ENCODE results near the gene TMEM192.
A peak's percentile ranks its signal among the peaks of the same experiment; 100 is the strongest.

The TMEM192 gene

DNA sequence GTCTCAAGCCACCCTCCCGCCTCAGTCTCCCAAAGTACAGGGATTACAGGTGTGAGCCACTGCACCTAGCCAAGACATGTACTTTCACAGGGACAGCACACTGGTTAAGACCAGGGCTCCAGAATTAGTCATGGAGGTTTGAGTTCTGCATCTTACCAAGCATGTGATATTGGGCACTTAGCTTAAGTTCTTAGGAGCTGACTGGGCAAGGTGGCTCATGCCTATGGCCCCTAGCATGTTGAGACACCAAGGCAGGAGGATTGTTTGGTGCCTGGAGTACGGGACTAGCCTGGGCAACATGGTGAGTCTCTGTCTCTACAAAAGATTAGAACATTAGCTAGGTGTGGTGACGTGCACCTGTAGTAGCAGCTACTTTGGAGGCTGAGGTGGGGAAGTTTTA lies 2.6 kb upstream of the TMEM192 start:
- Histone ChIP-seq H3K27me3 (ENCODE audit: insufficient read depth, low read length) (no peaks in the 10 kb centered on the region), H3K18ac (ENCODE audit: low read length) (no peak overlapping the region), H2AFZ (ENCODE audit: insufficient read depth, low read length, poor library complexity) (no peak overlapping the region), H3K4ac (ENCODE audit: low read depth, low read length) (no peak overlapping the region), H2BK120ac (ENCODE audit: insufficient read depth, low read length, poor library complexity) (no peak overlapping the region), H2BK12ac (ENCODE audit: low read length) (no peak overlapping the region), H3K4me1 (ENCODE audit: control insufficient read depth in 1 of 2, insufficient read depth in 2 of 2, low read length in 2 of 2) (peaks cover 3 to 4% of the 10 kb centered on the region in 2 experiments), H3K36me3 (ENCODE audit: control insufficient read depth in 1 of 2, insufficient read depth in 2 of 2, low read length in 2 of 2) (no peaks in the 10 kb centered on the region), H2AK5ac (ENCODE audit: low read length) (no peak overlapping the region), H3K9ac (ENCODE audit: low read length) (no peak overlapping the region), H3K14ac (ENCODE audit: low read length) (no peak overlapping the region), H3K79me1 (ENCODE audit: low read length) (peaks cover 5% of the 10 kb centered on the region), H3K4me2 (ENCODE audit: low read length) (no peak overlapping the region), H3K4me3 (ENCODE audit: low read depth, low read length) (no peak overlapping the region), H3K27ac (ENCODE audit: low read depth, low read length) (no peak overlapping the region), H4K12ac (ENCODE audit: low read depth, low read length) (no peak overlapping the region), H3K79me2 (ENCODE audit: control insufficient read depth, insufficient read depth, low read length, poor library complexity) (peaks cover 4% of the 10 kb centered on the region), H3K23ac (ENCODE audit: low read length) (no peak overlapping the region), H2BK5ac (ENCODE audit: low read depth, low read length, poor library complexity) (no peak overlapping the region), H3K9me3 (ENCODE audit: insufficient read depth, low read depth, low read length) (no peaks in the 10 kb centered on the region), H4K91ac (ENCODE audit: low read depth, low read length) (no peak overlapping the region), H4K8ac (ENCODE audit: low read depth, low read length) (no peak overlapping the region)
- DNase-seq = no peak
- no CpG with 5 or more reads among the region's 3 CpGs for WGBS (ENCODE audit: extremely low coverage, insufficient coverage, insufficient read length)

DNA sequence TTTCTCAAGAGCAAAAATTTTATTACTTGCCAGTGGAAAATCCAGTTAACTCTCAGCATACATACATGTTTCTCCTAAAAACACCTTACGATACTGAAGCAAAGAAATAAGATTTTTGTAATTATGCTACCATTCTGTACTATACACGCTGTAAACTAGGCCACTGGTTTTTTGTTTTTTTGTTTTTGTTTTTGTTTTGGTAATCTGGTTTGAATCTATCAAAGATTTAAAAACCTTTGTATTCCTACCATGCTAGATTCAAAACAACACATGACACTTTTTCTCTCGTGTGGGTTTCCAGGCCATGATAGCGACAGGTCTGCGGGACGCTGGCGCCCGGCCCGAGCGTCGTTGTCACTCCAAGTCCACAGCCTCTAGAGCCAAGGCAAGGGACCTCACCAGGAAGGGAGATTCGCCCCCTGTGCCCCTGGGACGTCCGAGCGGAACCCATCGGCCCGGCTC lies 723 bp downstream of the TMEM192 start:
- Histone ChIP-seq H2BK12ac (ENCODE audit: low read length) (no peak overlapping the region), H3K4ac (ENCODE audit: low read depth, low read length) (no peak overlapping the region), H2AK5ac (ENCODE audit: low read length) (no peak overlapping the region), H3K79me1 (ENCODE audit: low read length) (peaks cover 5% of the 10 kb centered on the region), H3K23ac (ENCODE audit: low read length) (no peak overlapping the region), H4K8ac (ENCODE audit: low read depth, low read length) (peak overlapping the region; percentile 86), H3K79me2 (ENCODE audit: control insufficient read depth, insufficient read depth, low read length, poor library complexity) (peaks cover 4% of the 10 kb centered on the region), H3K27ac (ENCODE audit: low read depth, low read length) (no peak overlapping the region), H3K9ac (ENCODE audit: low read length) (peak overlapping the region; percentile 59), H2BK120ac (ENCODE audit: insufficient read depth, low read length, poor library complexity) (no peak overlapping the region), H3K4me1 (ENCODE audit: control insufficient read depth in 1 of 2, insufficient read depth in 2 of 2, low read length in 2 of 2) (peaks cover 3 to 4% of the 10 kb centered on the region in 2 experiments), H2AFZ (ENCODE audit: insufficient read depth, low read length, poor library complexity) (peak overlapping the region; percentile 89), H3K9me3 (ENCODE audit: insufficient read depth, low read depth, low read length) (no peaks in the 10 kb centered on the region), H3K4me3 (ENCODE audit: low read depth, low read length) (peak overlapping the region; percentile 85), H3K36me3 (ENCODE audit: control insufficient read depth in 1 of 2, insufficient read depth in 2 of 2, low read length in 2 of 2) (no peaks in the 10 kb centered on the region), H2BK5ac (ENCODE audit: low read depth, low read length, poor library complexity) (no peak overlapping the region), H3K18ac (ENCODE audit: low read length) (no peak overlapping the region), H3K14ac (ENCODE audit: low read length) (no peak overlapping the region), H4K91ac (ENCODE audit: low read depth, low read length) (no peak overlapping the region), H3K4me2 (ENCODE audit: low read length) (peak overlapping the region; percentile 70), H3K27me3 (ENCODE audit: insufficient read depth, low read length) (no peaks in the 10 kb centered on the region), H4K12ac (ENCODE audit: low read depth, low read length) (no peak overlapping the region)
- peak in 1 of 2 donors; percentile 46 for DNase-seq
- WGBS (ENCODE audit: extremely low coverage, insufficient coverage, insufficient read length) = no CpG with 5 or more reads among the region's 17 CpGs

DNA sequence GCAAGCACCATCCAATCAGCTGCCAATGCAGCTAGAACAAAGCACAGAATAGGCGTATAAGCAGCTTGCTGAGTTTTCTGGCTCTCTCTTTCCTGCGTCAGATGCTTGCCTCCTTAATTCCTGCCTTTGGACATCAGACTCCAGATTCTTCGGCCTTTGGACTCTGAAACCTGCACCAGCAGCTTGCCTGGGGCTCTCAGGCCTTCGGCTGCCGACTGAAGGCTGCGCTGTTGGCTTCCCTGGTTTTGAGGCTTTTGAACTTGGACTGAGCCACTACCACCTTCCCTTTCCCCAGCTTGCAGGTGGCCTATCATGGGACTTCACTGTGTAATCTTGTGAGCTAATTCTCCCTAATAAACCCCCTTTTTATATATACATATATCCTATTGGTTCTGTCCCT lies 6.1 kb downstream of the TMEM192 start:
- H3K18ac ChIP-seq (ENCODE audit: low read length) = no peak overlapping the region
- no CpG with 5 or more reads among the region's 6 CpGs for WGBS (ENCODE audit: extremely low coverage, insufficient coverage, insufficient read length)
- H3K4me1 ChIP-seq (ENCODE audit: control insufficient read depth in 1 of 2, insufficient read depth in 2 of 2, low read length in 2 of 2) = no peaks in the 10 kb centered on the region
- H3K9ac ChIP-seq (ENCODE audit: low read length) = no peak overlapping the region
- no peak overlapping the region for H4K8ac ChIP-seq (ENCODE audit: low read depth, low read length)
- H3K14ac ChIP-seq (ENCODE audit: low read length) = no peak overlapping the region
- H2BK12ac ChIP-seq (ENCODE audit: low read length) = no peak overlapping the region
- H3K9me3 ChIP-seq (ENCODE audit: insufficient read depth, low read depth, low read length) = no peaks in the 10 kb centered on the region
- no peak overlapping the region for H3K4me3 ChIP-seq (ENCODE audit: low read depth, low read length)
- no peak overlapping the region for H4K91ac ChIP-seq (ENCODE audit: low read depth, low read length)
- no peak overlapping the region for H3K4ac ChIP-seq (ENCODE audit: low read depth, low read length)
- H3K79me2 ChIP-seq (ENCODE audit: control insufficient read depth, insufficient read depth, low read length, poor library complexity) = no peaks in the 10 kb centered on the region
- no peaks in the 10 kb centered on the region for H3K79me1 ChIP-seq (ENCODE audit: low read length)
- H3K4me2 ChIP-seq (ENCODE audit: low read length) = no peak overlapping the region
- H3K23ac ChIP-seq (ENCODE audit: low read length) = no peak overlapping the region
- peaks cover 2 to 4% of the 10 kb centered on the region in 2 experiments for H3K36me3 ChIP-seq (ENCODE audit: control insufficient read depth in 1 of 2, insufficient read depth in 2 of 2, low read length in 2 of 2)
- H2AFZ ChIP-seq (ENCODE audit: insufficient read depth, low read length, poor library complexity) = no peak overlapping the region
- no peak overlapping the region for H2BK120ac ChIP-seq (ENCODE audit: insufficient read depth, low read length, poor library complexity)
- H2BK5ac ChIP-seq (ENCODE audit: low read depth, low read length, poor library complexity) = no peak overlapping the region
- DNase-seq = no peak
- no peak overlapping the region for H3K27ac ChIP-seq (ENCODE audit: low read depth, low read length)
- no peak overlapping the region for H2AK5ac ChIP-seq (ENCODE audit: low read length)
- H4K12ac ChIP-seq (ENCODE audit: low read depth, low read length) = no peak overlapping the region
- no peaks in the 10 kb centered on the region for H3K27me3 ChIP-seq (ENCODE audit: insufficient read depth, low read length)

DNA sequence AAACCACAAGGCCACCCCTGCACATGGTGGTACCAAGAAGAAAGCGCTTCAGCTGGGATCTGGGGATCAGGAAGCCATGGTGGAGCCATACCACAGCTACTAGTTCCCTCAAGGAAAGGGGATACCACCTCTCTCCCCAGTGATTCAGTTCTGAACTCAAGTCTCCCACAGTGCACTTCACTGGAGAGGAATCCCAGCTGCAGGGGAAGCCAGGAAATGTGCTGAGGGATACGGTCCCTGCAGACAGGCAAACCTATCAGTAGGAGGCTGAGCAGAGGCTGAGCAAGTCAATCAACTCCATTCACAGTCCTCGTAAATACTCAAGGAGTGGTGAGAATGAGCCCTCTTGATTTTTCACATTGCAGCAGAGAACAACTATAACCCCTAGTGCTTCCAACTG lies 11.0 kb downstream of the TMEM192 start:
- Histone ChIP-seq H2BK120ac (ENCODE audit: insufficient read depth, low read length, poor library complexity) (no peak overlapping the region), H4K8ac (ENCODE audit: low read depth, low read length) (no peak overlapping the region), H3K14ac (ENCODE audit: low read length) (no peak overlapping the region), H3K79me1 (ENCODE audit: low read length) (no peaks in the 10 kb centered on the region), H3K4me1 (ENCODE audit: control insufficient read depth in 1 of 2, insufficient read depth in 2 of 2, low read length in 2 of 2) (no peaks in the 10 kb centered on the region), H2AK5ac (ENCODE audit: low read length) (no peak overlapping the region), H2AFZ (ENCODE audit: insufficient read depth, low read length, poor library complexity) (no peak overlapping the region), H2BK12ac (ENCODE audit: low read length) (no peak overlapping the region), H3K27ac (ENCODE audit: low read depth, low read length) (no peak overlapping the region), H3K9ac (ENCODE audit: low read length) (no peak overlapping the region), H3K4me2 (ENCODE audit: low read length) (no peak overlapping the region), H3K36me3 (ENCODE audit: control insufficient read depth in 1 of 2, insufficient read depth in 2 of 2, low read length in 2 of 2) (peaks cover 9 to 13% of the 10 kb centered on the region in 2 experiments), H3K18ac (ENCODE audit: low read length) (no peak overlapping the region), H2BK5ac (ENCODE audit: low read depth, low read length, poor library complexity) (no peak overlapping the region), H3K27me3 (ENCODE audit: insufficient read depth, low read length) (no peaks in the 10 kb centered on the region), H4K12ac (ENCODE audit: low read depth, low read length) (no peak overlapping the region), H3K23ac (ENCODE audit: low read length) (no peak overlapping the region), H4K91ac (ENCODE audit: low read depth, low read length) (no peak overlapping the region), H3K9me3 (ENCODE audit: insufficient read depth, low read depth, low read length) (no peaks in the 10 kb centered on the region), H3K4me3 (ENCODE audit: low read depth, low read length) (no peak overlapping the region), H3K4ac (ENCODE audit: low read depth, low read length) (no peak overlapping the region), H3K79me2 (ENCODE audit: control insufficient read depth, insufficient read depth, low read length, poor library complexity) (no peaks in the 10 kb centered on the region)
- no peak for DNase-seq
- WGBS (ENCODE audit: extremely low coverage, insufficient coverage, insufficient read length) = no CpG with 5 or more reads among the region's 3 CpGs

All from trophoblast cell (in vitro differentiated cells and primary cell).